HG03571 (cell line): Measurements from ENCODE around the gene TM9SF2.
A peak's percentile ranks its signal among the peaks of the same experiment; 100 is the strongest.
"Not testable (repeated sequence)": the region's sequence is repeated elsewhere in the genome, so short reads cannot be mapped to it uniquely, and the experiment has no call there.

Source experiments
- ATAC-seq: cut with Tn5 transposase; IDR thresholded peaks from one replicate; pipeline ENCODE4 v1.9.1; 2021; ENCODE audit not compliant: unreplicated experiment

TM9SF2 gene

DNA sequence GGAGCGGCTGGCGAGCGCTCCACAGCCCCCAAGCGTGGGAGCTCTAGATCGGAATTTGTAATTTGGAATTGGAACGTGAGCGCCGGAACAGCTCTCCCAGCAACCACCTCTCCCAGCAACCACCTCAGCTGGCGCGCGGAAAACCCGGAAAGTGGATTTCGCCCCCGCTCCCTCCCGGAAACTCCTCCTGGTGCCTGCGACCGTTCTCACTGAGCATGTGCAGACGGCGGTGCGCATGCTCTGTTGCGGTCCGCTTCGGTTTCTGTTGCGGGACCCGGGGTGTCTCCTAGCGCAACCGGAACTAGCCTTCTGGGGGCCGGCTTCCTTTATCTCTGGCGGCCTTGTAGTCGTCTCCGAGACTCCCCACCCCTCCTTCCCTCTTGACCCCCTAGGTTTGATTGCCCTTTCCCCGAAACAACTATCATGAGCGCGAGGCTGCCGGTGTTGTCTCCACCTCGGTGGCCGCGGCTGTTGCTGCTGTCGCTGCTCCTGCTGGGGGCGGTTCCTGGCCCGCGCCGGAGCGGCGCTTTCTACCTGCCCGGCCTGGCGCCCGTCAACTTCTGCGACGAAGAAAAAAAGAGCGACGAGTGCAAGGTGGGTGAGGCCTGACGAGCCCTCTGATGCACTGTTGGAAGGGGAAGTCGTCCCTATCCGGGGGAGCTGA lies at the start of gene TM9SF2:
Gene TM9SF2 (plus strand): TSS at position 289 of the 664 bp plus-strand sequence. CDS start 135 bp downstream, at position 424.
- ATAC-seq, result peak; percentile 45

- ATAC-seq, result no peak
Measured at GRCh38 chr13:99454518-99455183, 46.6 kb upstream of the TM9SF2 start.

GRCh38 chr13:99459099-99459850 lies 42.0 kb upstream of the TM9SF2 start:
- ATAC-seq, result no peak

DNA sequence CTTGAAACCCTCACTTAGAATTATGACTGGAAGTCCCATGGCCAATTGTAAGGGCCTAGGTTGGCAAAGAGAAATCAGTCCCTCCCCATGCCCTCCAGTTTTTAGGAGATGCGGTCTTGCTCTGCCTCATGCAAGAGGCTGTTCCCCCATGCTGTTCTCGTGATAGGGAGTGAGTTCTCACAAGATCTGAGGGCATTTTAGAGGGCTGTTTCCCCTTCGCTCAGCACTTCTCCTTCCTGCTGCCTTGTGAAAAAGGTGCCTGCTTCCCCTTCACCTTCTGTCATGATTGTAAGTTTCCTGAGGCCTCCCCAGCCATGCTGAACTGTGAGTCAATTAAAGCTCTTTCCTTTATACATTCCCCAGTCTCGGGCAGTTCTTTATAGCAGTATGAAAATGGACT lies 40.5 kb upstream of the TM9SF2 start:
- ATAC-seq, result not testable (repeated sequence)

- ATAC-seq, result no peak
Measured at GRCh38 chr13:99463646-99464397, 37.5 kb upstream of the TM9SF2 start.

DNA sequence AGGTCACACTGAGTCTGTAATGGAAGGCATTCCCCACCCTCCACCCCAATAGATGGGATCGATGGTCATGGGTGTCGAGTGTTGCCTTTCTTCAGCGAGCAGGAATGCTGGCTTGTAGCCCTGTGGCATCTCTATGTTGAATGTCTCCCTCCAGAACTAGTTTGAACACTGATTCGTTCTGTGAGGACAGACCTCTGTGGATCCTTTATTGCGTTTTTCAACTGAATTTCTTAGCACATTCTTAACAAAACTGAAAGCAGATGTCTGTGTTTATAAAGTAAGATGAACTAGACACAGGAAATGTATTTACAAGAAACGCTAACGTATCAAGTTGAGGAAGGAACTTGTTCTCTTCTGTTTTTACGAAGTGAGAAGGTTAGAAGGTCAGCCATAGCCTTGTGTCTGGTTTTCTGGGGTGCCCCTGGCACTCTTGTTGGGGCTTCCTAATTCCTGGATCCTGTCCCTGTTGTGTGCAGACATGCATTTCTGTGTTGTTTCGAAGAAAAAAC lies 36.8 kb upstream of the TM9SF2 start:
- no peak for ATAC-seq

GRCh38 chr13:99465454-99465853 lies 35.8 kb upstream of the TM9SF2 start:
- ATAC-seq, result no peak

- ATAC-seq, result no peak
Measured at GRCh38 chr13:99467764-99468163, 33.5 kb upstream of the TM9SF2 start.

DNA sequence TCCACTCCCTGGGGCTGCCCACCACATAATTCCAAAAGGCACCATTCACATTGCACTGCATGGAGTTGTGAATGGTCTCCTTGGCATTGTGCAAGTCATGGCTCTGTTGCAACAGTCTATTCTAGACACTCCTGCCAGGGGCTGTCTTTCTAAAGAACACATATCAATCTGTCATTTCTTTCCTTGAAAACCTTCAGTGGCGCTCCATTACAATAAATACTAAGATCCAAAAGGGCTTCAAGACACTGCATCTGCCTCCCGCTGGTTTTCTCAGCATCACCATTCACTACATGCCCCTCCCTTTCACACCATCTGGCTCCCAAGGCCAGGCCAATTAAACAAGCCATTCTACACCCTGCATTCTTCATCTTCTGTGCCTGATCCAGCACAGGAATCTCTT lies 32.2 kb upstream of the TM9SF2 start:
- ATAC-seq, result no peak

DNA sequence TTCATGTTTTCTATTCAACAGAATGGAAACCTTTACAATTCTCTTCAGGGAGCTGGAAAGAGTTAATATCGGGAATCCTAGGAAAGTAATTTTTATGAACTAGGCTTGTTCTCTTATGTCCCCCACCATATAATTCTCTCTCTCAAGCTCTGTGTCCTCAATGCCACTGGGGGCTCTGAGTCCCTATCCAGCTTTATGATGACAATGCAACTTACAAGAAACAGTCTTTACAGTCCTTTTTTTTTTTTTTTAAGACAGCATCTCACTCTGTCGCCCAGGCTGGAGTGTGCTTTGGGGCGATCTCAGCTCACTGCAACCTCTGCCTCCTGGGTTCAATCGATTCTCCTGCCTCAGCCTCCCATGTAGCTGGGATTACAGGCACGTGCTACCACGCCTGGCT lies 31.2 kb upstream of the TM9SF2 start:
- ATAC-seq, result no peak

- ATAC-seq, result no peak
Measured at GRCh38 chr13:99471221-99472121, 29.8 kb upstream of the TM9SF2 start.

DNA sequence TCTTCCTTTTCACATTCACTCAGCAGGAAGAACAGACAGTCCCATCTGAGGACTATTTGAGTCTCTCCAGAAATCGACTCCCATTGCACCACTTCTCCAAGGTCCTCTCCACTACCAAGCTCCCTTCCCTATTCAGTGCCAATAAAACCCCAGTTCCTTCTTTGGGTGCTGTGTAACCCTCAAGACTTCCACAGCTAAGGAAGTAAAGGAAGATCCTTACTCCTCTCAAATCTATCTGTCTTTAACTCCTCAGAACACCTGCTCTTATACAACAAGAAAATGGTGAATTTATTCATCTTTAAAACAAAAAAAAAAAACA lies 29.2 kb upstream of the TM9SF2 start:
- ATAC-seq, result no peak

DNA sequence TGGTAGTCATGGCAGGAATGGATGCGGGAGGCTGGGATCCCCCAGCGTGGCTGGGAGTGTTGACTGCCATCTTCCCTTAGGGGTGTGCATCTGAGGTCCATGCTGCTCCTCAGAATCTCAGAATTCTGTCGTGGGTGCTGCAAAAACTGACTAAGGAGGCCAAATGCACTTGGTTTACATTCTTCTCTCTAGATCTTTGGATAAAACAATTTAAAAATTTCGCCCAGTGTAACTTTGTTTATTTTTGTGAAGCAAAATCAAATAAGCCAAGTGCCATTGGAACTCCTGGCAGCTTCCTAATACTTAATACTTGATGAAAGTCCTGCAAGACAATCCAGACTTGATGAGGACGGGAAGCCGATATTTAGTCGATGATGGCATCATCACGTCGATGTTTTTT lies 27.8 kb upstream of the TM9SF2 start:
- ATAC-seq, result no peak

- no peak for ATAC-seq
Measured at GRCh38 chr13:99476648-99477047, 24.6 kb upstream of the TM9SF2 start.

DNA sequence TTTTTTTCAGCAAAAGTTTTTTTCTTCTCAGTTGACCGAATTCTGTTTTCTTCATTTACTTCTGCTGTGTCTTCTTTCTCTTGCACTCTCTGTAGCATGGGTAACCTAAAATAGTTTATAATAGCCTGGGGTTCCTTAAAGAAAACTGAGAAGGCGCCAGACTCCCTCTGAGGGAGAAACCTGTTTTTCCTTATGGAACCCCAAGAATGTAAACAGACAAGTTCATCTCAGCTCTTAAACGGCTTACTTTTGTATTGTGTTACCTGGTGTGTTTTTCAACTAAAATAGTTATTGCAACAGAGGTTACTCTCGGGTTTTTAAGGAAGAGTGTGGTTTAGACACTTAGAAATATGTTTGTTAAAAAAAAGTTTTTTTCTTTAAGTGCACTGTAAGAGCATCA lies 23.8 kb upstream of the TM9SF2 start:
- ATAC-seq, result no peak

DNA sequence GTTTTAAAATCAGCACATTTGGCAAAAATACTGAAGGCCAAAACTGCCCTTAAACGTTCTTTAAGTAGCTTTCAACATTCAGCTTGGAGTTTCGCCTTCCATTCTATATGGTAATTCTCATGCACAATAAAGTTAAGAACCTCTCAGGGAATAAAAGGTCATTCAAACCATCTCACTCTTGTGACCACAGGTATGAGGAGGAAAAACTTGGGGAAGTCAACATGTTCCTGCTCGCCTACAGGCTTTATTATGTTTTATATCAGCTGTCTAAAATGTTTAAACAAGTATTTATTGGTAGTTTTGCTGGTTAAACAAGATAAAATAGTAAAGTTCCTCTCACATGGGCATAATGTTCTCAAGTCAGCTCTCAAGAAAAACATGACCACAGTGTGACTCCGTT lies 19.9 kb upstream of the TM9SF2 start:
- no peak for ATAC-seq

- ATAC-seq, result no peak
Measured at GRCh38 chr13:99484473-99484872, 16.8 kb upstream of the TM9SF2 start.

- ATAC-seq, result no peak
Measured at GRCh38 chr13:99486996-99487395, 14.3 kb upstream of the TM9SF2 start.

DNA sequence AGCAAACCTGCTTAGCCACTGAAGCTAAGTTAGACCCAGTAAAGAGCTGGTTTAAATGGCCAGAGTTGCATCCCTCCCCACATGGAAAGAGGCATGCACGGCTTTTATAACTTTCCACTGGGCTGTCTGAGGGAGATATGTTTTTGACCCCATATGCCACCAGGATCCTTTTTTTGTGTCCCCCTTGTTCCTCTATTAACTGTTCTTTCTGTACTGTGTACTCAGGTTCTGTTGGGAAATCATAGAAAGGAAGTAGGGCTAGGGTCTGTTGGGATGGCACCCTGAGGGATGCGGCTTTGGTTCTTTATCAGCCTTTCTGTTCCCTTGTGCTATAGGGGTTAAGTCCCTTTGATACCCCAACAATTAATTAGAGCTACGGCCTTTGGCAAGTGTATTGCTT lies 12.2 kb upstream of the TM9SF2 start:
- no peak for ATAC-seq

- not testable (repeated sequence) for ATAC-seq
Measured at GRCh38 chr13:99491750-99492149, 9.5 kb upstream of the TM9SF2 start.
